KOPT-K1 (cell line): ENCODE results near the gene PTPN2.

ENCODE experiments used
- H3K27ac ChIP-seq: fragments of 200-600 bp; sonication (generic); 2 replicates; pipeline ENCODE4 v1.5.1; 2016; ENCODE audit warnings: antibody characterized with exemption, mild to moderate bottlenecking, low read depth, low read length; ENCODE audit not compliant: poor library complexity, severe bottlenecking
- H3K36me3 ChIP-seq: fragments of 200-600 bp; sonication (generic); 2 replicates; pipeline ENCODE4 v1.5.1; 2017; ENCODE audit warnings: antibody characterized with exemption, mild to moderate bottlenecking, low read length, moderate library complexity; ENCODE audit not compliant: insufficient read depth
- H3K9me3 ChIP-seq: fragments of 200-600 bp; sonication (generic); 2 replicates; pipeline ENCODE4 v1.5.1; 2017; ENCODE audit warnings: antibody characterized with exemption, low read length, mild to moderate bottlenecking; ENCODE audit not compliant: insufficient read depth, poor library complexity, severe bottlenecking

PTPN2 gene

GRCh38 chr18:12750715-12751502 lies 133.1 kb downstream of the PTPN2 start:
- Histone ChIP-seq H3K36me3 (peaks cover 55% of the 10 kb centered on the region), H3K9me3 (no peaks in the 10 kb centered on the region), H3K27ac (peak overlapping the region; percentile 99)

- H3K9me3 ChIP-seq: no peaks in the 10 kb centered on the region
- H3K36me3 ChIP-seq: peaks cover 54% of the 10 kb centered on the region
- peak overlapping the region; percentile 99 for H3K27ac ChIP-seq
These were observed 133.8 kb downstream of the PTPN2 start for GRCh38 chr18:12750076-12750714.

GRCh38 chr18:12749121-12749520 lies 134.9 kb downstream of the PTPN2 start:
- Histone ChIP-seq H3K27ac (peak overlapping the region; percentile 99), H3K9me3 (no peaks in the 10 kb centered on the region), H3K36me3 (peaks cover 44% of the 10 kb centered on the region)

- H3K36me3 ChIP-seq: peaks cover 45% of the 10 kb centered on the region
- peak overlapping the region; percentile 99 for H3K27ac ChIP-seq
- no peaks in the 10 kb centered on the region for H3K9me3 ChIP-seq
These were observed 135.4 kb downstream of the PTPN2 start for GRCh38 chr18:12748671-12749070.

- Histone ChIP-seq H3K36me3 (peaks cover 44% of the 10 kb centered on the region), H3K27ac (peak overlapping the region; percentile 99), H3K9me3 (no peaks in the 10 kb centered on the region)
These were observed 136.3 kb downstream of the PTPN2 start for GRCh38 chr18:12747530-12748315.

- Histone ChIP-seq H3K36me3 (peaks cover 41% of the 10 kb centered on the region), H3K9me3 (no peaks in the 10 kb centered on the region), H3K27ac (peak overlapping the region; percentile 28)
These were observed 138.8 kb downstream of the PTPN2 start for GRCh38 chr18:12745095-12745795.

GRCh38 chr18:12744103-12744502 lies 139.9 kb downstream of the PTPN2 start:
- no peaks in the 10 kb centered on the region for H3K9me3 ChIP-seq
- peaks cover 41% of the 10 kb centered on the region for H3K36me3 ChIP-seq
- no peak overlapping the region for H3K27ac ChIP-seq

GRCh38 chr18:12742453-12742852 lies 141.6 kb downstream of the PTPN2 start:
- H3K36me3 ChIP-seq: peaks cover 31% of the 10 kb centered on the region
- H3K9me3 ChIP-seq: no peaks in the 10 kb centered on the region
- no peak overlapping the region for H3K27ac ChIP-seq
